NT2/D1 (cell line): ENCODE measurements around the gene ZNF618.

Experiments
- DNase-seq: peaks from one replicate; pipeline ENCODE4 v3.0.0-alpha.2; 2011; ENCODE audit warnings: low read depth, low spot score
- H3K27me3 ChIP-seq: 2 replicates; pipeline ENCODE4 v1.6.0; 2011; ENCODE audit warnings: mild to moderate bottlenecking; ENCODE audit not compliant: insufficient read length, insufficient read depth
- H3K36me3 ChIP-seq: 2 replicates; pipeline ENCODE4 v1.6.1; 2011; ENCODE audit warnings: mild to moderate bottlenecking, low read length, mixed read lengths; ENCODE audit not compliant: insufficient read depth, insufficient read length
- H3K4me1 ChIP-seq: 2 replicates; pipeline ENCODE4 v1.5.1; 2011; ENCODE audit not compliant: insufficient read depth, insufficient read length
- H3K4me3 ChIP-seq: 2 replicates; pipeline ENCODE4 v1.5.1; 2011; ENCODE audit warnings: low read depth; ENCODE audit not compliant: insufficient read length
- H3K9ac ChIP-seq: 2 replicates; pipeline ENCODE4 v1.6.0; 2011; ENCODE audit warnings: low read depth; ENCODE audit not compliant: insufficient read length
- H3K9me3 ChIP-seq: 2 replicates; pipeline ENCODE4 v1.5.1; 2011; ENCODE audit warnings: mild to moderate bottlenecking, low read length; ENCODE audit not compliant: insufficient read depth
- SUZ12 ChIP-seq: IDR thresholded peaks from 2 replicates; pipeline ENCODE4 v1.6.1; 2011; ENCODE audit not compliant: insufficient read length, insufficient read depth; ENCODE audit errors: extremely low read depth
- YY1 ChIP-seq: IDR thresholded peaks from 2 replicates; pipeline ENCODE4 v1.6.1; 2011; ENCODE audit not compliant: insufficient read length, insufficient read depth
- ZNF274 ChIP-seq: IDR thresholded peaks from 2 replicates; pipeline ENCODE4 v1.6.1; 2011; ENCODE audit warnings: mild to moderate bottlenecking, low read depth, low read length

ZNF618 gene

GRCh38 chr9:113873926-113874325 is 2.2 kb upstream of the ZNF618 start:
- Histone ChIP-seq H3K9me3 (no peaks in the 10 kb centered on the region), H3K9ac (no peak overlapping the region), H3K4me3 (no peak overlapping the region), H3K36me3 (no peaks in the 10 kb centered on the region), H3K4me1 (peaks cover 5% of the 10 kb centered on the region), H3K27me3 (no peaks in the 10 kb centered on the region)
- DNase-seq = no peak
- no peak for TF ChIP-seq YY1
- no peak for TF ChIP-seq SUZ12
- no peak for TF ChIP-seq ZNF274

DNA sequence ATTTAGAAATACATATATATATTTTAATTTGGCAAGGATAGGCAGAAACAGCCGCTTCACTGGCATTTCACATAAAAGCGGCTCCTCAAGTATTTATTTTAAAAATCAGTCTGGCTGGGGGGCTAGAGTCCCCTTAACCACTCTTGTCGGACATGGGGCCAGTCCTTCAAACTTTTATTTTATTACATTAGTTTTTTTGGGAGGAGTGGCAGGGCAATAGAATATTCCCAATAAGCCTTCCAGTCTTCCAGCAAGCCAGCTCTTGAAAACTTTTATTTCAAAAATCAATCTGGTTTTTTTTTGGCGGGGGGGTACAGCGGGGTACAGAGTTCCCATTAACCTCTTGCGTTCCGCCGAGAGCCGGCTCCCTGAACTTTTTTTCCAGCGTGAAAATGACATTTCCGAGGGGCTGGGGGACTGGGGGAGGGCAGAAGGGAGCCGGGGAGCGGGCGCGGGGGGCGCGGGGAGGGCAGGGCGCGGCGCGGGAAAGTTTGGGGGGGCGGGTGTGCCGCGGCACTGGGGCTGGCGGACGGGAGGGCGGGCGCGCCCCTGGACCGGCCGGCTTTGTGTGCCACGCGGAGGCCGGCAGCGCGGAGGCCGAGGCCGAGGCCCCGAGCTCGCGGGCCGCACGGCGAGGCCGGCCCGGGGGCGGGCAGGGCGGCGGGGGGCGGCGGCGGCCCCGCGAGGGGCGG is 504 bp upstream of the ZNF618 start:
- H3K4me3 ChIP-seq = peak overlapping the region; percentile 2
- H3K36me3 ChIP-seq = no peaks in the 10 kb centered on the region
- TF ChIP-seq ZNF274 (no peak), YY1 (no peak)
- no peak for DNase-seq
- peaks cover 5% of the 10 kb centered on the region for H3K4me1 ChIP-seq
- H3K9me3 ChIP-seq = no peaks in the 10 kb centered on the region
- no peak overlapping the region for H3K9ac ChIP-seq
- no peaks in the 10 kb centered on the region for H3K27me3 ChIP-seq

- no peak for DNase-seq
- peak overlapping the region; percentile 58 for H3K4me3 ChIP-seq
- H3K9ac ChIP-seq = peak overlapping the region; percentile 43
- no peaks in the 10 kb centered on the region for H3K9me3 ChIP-seq
- peaks cover 3% of the 10 kb centered on the region for H3K36me3 ChIP-seq
- no peaks in the 10 kb centered on the region for H3K27me3 ChIP-seq
- TF ChIP-seq ZNF274 (no peak), YY1 (no peak), SUZ12 (no peak)
- H3K4me1 ChIP-seq = peaks cover 5% of the 10 kb centered on the region
Observed at GRCh38 chr9:113876993-113877368, 872 bp downstream of the ZNF618 start.

DNA sequence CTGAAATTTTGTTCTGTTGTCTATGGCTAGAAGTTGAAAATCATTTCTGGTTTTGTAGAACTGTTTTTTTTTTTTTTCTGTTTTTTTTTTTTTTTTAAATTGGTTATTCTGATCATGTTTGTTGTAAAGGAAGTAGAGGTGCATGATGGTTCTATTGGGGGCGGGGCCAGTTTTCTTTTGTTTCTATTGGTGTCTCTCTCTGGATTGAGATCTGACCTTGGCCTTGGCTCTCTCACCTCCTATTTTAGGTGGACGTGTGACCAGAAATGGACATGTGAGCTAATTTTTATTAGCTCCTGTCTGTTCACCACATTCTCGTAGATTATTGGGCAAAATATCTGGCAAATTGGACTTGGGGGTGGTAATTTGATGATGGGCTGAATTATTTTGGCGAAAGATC is 3.2 kb downstream of the ZNF618 start:
- H3K36me3 ChIP-seq = peaks cover 3% of the 10 kb centered on the region
- no peaks in the 10 kb centered on the region for H3K4me1 ChIP-seq
- no peak overlapping the region for H3K4me3 ChIP-seq
- no peaks in the 10 kb centered on the region for H3K27me3 ChIP-seq
- H3K9me3 ChIP-seq = no peaks in the 10 kb centered on the region
- no peak for DNase-seq
- TF ChIP-seq ZNF274 (no peak), YY1 (no peak), SUZ12 (no peak)
- no peak overlapping the region for H3K9ac ChIP-seq

- H3K9ac ChIP-seq = no peak overlapping the region
- no peaks in the 10 kb centered on the region for H3K4me1 ChIP-seq
- H3K4me3 ChIP-seq = no peak overlapping the region
- no peaks in the 10 kb centered on the region for H3K9me3 ChIP-seq
- DNase-seq = no peak
- peaks cover 3% of the 10 kb centered on the region for H3K36me3 ChIP-seq
- TF ChIP-seq ZNF274 (no peak), SUZ12 (no peak), YY1 (no peak)
- no peaks in the 10 kb centered on the region for H3K27me3 ChIP-seq
Observed at GRCh38 chr9:113879911-113880310, 3.8 kb downstream of the ZNF618 start.

DNA sequence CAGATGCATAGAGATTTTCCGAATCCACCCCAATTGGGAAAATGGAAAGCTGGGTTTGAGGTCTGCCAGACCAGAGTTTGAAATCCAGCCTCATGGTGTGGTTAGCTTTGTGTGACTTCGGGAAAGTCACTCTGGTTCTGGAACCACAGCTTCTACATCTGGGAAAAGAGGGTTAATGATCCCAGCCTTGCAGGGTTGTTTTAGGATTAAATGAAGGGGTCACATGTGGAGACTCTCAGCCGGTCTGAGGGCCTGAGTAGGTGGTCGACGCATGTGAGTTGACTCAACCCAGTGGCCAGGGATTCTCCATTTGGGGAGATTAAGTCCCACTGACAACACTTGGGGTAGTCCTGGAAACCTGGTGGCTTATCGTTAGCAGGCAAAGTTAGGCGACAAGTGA is 6.1 kb downstream of the ZNF618 start:
- TF ChIP-seq SUZ12 (no peak), ZNF274 (no peak), YY1 (no peak)
- Histone ChIP-seq H3K4me3 (no peak overlapping the region), H3K4me1 (no peaks in the 10 kb centered on the region), H3K36me3 (peaks cover 3% of the 10 kb centered on the region), H3K9ac (no peak overlapping the region), H3K27me3 (no peaks in the 10 kb centered on the region), H3K9me3 (no peaks in the 10 kb centered on the region)
- DNase-seq = no peak

DNA sequence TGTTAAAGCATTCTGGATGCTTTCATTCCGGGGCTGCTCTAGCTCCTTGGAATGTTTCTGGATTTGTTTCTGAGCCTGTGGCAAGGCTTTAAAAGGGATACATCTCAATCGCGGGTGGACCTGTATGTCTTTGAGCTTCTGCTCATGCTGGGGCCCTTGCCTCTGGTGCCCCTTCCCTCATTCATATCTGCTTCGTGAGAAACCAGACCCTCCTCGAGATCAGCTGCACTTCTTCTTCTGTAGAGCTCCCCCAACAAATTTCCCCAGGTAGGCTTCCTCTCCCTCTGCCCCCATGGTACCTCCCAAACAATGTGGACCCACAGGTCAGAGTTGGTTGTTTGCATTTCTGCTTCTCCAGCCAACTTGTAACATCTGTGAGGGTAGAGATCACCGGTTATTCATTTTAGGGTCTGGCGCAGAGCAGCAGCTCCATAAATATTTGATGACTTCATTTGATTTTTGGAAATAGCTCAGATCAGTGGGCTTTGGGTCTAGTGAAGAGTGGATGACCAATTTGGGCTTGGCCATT is 6.6 kb downstream of the ZNF618 start:
- TF ChIP-seq ZNF274 = no peak
- TF ChIP-seq SUZ12 = no peak
- no peak for TF ChIP-seq YY1
- Histone ChIP-seq H3K27me3 (no peaks in the 10 kb centered on the region), H3K9me3 (no peaks in the 10 kb centered on the region), H3K4me3 (no peak overlapping the region), H3K36me3 (peaks cover 3% of the 10 kb centered on the region), H3K4me1 (no peaks in the 10 kb centered on the region), H3K9ac (no peak overlapping the region)
- DNase-seq = no peak
